Measurements from ENCODE around the gene SORBS1.
A peak's percentile ranks its signal among the peaks of the same experiment; 100 is the strongest.

- peak; percentile 97 for TF ChIP-seq EP300 (IDR thresholded peaks at IDR 0.05)
- TF ChIP-seq, protein P1, sequence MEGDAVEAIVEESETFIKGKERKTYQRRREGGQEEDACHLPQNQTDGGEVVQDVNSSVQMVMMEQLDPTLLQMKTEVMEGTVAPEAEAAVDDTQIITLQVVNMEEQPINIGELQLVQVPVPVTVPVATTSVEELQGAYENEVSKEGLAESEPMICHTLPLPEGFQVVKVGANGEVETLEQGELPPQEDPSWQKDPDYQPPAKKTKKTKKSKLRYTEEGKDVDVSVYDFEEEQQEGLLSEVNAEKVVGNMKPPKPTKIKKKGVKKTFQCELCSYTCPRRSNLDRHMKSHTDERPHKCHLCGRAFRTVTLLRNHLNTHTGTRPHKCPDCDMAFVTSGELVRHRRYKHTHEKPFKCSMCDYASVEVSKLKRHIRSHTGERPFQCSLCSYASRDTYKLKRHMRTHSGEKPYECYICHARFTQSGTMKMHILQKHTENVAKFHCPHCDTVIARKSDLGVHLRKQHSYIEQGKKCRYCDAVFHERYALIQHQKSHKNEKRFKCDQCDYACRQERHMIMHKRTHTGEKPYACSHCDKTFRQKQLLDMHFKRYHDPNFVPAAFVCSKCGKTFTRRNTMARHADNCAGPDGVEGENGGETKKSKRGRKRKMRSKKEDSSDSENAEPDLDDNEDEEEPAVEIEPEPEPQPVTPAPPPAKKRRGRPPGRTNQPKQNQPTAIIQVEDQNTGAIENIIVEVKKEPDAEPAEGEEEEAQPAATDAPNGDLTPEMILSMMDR (IDR thresholded peaks at IDR 0.05) = no peak
- TF ChIP-seq POLR2AphosphoS5 (IDR thresholded peaks at IDR 0.05) = peak in 2 of 3 donors; percentile 72 to 75
Measured at GRCh38 chr10:95474228-95475002, 86.8 kb downstream of the SORBS1 start.

Measured in suprapubic skin (tissue), 4 donors.